ENCODE results near the gene LYPD5.
"Not testable (repeated sequence)": the region's sequence is repeated elsewhere in the genome, so short reads cannot be mapped to it uniquely, and the experiment has no call there.

- not testable (repeated sequence) for TF ChIP-seq POLR2A, CTCF (IDR thresholded peaks at IDR 0.05)
These were observed 21.6 kb upstream of the LYPD5 start for GRCh38 chr19:43823856-43824255.

Data from testis (tissue), 2 donors.